Uterus (tissue), 2 donors: ENCODE measurements around the gene UBE4B.

ENCODE experiments used
- CTCF ChIP-seq, 4 experiments: fragments of 200-600 bp in 2 of 4; fragments of 450-650 bp in 2 of 4; sonication (generic) in 2 of 4; IDR thresholded peaks; one replicate each; pipeline ENCODE4 v1.5.1; 2016 to 2019; ENCODE audit warnings: antibody characterized with exemption in 4 of 4, mild to moderate bottlenecking in 2 of 4, moderate library complexity in 1 of 4
- POLR2A ChIP-seq, 2 donors: fragments of 450-650 bp; IDR thresholded peaks; one replicate each; pipeline ENCODE4 v1.6.1; 2016; ENCODE audit warnings: antibody characterized with exemption in 2 of 2, mild to moderate bottlenecking in 1 of 2, moderate library complexity in 1 of 2

- TF ChIP-seq CTCF (IDR thresholded peaks at IDR 0.05): no peak
- TF ChIP-seq POLR2A (IDR thresholded peaks at IDR 0.05): no peak
Observed at GRCh38 chr1:10051656-10052055, 18.9 kb downstream of the UBE4B start.
